Aorta (tissue), 5 donors: Measurements from ENCODE around the gene OR2V2. TPM values are rescaled to one million over a fixed set of nuclear protein-coding genes. Genes with fewer than 3 reads are reported as not detected.
"Not testable (repeated sequence)": the region's sequence is repeated elsewhere in the genome, so short reads cannot be mapped to it uniquely, and the experiment has no call there.

Experiments
- ATAC-seq: fragments of 200-7000 bp; cut with Tn5 transposase; one replicate; pipeline ENCODE4 v1.9.1; 2022; ENCODE audit warnings: moderate library complexity; ENCODE audit not compliant: low FRiP score
- DNase-seq, 2 donors: peaks; one replicate each; pipeline ENCODE4 v3.0.0-alpha.2; 2020
- H3K27ac ChIP-seq, 2 donors: one replicate each; pipeline ENCODE4 v1.5.1; 2013; ENCODE audit warnings: low read length in 2 of 2, mild to moderate bottlenecking in 2 of 2, moderate library complexity in 2 of 2, control low read depth in 1 of 2, inconsistent platforms in 1 of 2, low read depth in 1 of 2
- H3K27me3 ChIP-seq, 2 donors: one replicate each; pipeline ENCODE4 v1.6.1; 2013; ENCODE audit warnings: control low read depth in 1 of 2, low read length in 1 of 2, mild to moderate bottlenecking in 1 of 2, moderate library complexity in 1 of 2; ENCODE audit not compliant: insufficient read depth in 2 of 2, control insufficient read depth in 1 of 2
- H3K36me3 ChIP-seq, 2 donors: one replicate each; pipeline ENCODE4 v1.6.1; 2013; ENCODE audit warnings: control low read depth in 1 of 2, low read length in 1 of 2, mild to moderate bottlenecking in 1 of 2; ENCODE audit not compliant: insufficient read depth in 2 of 2, control insufficient read depth in 1 of 2
- H3K4me1 ChIP-seq, 2 donors: one replicate each; pipeline ENCODE4 v1.6.1; 2013; ENCODE audit warnings: low read length in 2 of 2, control low read depth in 1 of 2, mild to moderate bottlenecking in 1 of 2, moderate library complexity in 1 of 2; ENCODE audit not compliant: insufficient read depth in 2 of 2, control insufficient read depth in 1 of 2
- H3K4me3 ChIP-seq, 2 donors: one replicate each; pipeline ENCODE4 v1.5.1; 2013; ENCODE audit warnings: low read length in 2 of 2, control low read depth in 1 of 2, mild to moderate bottlenecking in 1 of 2
- H3K9me3 ChIP-seq: one replicate; pipeline ENCODE4 v1.6.1; 2013; ENCODE audit warnings: mild to moderate bottlenecking, low read length; ENCODE audit not compliant: control insufficient read depth
- WGBS, 2 donors: extraction: QIAGEN DNeasy Blood & Tissue Kit; methylation state at CpG; one replicate each; pipeline ENCODE4 v1.1.7; 2013; 5-methylcytosine and 5-hydroxymethylcytosine counted together
- intact Hi-C, 2 donors: fragments of 100-400 bp; cut with DNase I; formaldehyde crosslinking; loops; one replicate each; pipeline versions ENCODE4 v1.14.2 to v1.15.0; 2022
- polyA plus RNA-seq, 2 donors: library from polyadenylated mRNA; stranded (reverse); fragments of 200-250 nt; gene quantifications; one replicate each; pipeline ENCODE4 v1.2.3, GENCODE V29; 2013
- total RNA-seq, 2 donors: library from RNA; stranded (reverse); fragmentation: NEBNext Ultra II Directional; extraction: Animal tissue kit (Norgen Biotek cat#: 25700); gene quantifications; one replicate each; pipeline ENCODE4 v1.2.1, GENCODE V29; 2021
- donor health status: healthy with polysubstance abuse.
- donor health status: Bipolar disorder and iron deficiency.
- donor health status: DM: no; HTN: no; CAD: no.
- donor health status: DM: no; HTN: no; CAD: no.
- donor health status: DM: yes; HTN: yes; CAD: no.

The OR2V2 gene
- total and polyA plus RNA-seq, 4 donors, result not detected

DNA sequence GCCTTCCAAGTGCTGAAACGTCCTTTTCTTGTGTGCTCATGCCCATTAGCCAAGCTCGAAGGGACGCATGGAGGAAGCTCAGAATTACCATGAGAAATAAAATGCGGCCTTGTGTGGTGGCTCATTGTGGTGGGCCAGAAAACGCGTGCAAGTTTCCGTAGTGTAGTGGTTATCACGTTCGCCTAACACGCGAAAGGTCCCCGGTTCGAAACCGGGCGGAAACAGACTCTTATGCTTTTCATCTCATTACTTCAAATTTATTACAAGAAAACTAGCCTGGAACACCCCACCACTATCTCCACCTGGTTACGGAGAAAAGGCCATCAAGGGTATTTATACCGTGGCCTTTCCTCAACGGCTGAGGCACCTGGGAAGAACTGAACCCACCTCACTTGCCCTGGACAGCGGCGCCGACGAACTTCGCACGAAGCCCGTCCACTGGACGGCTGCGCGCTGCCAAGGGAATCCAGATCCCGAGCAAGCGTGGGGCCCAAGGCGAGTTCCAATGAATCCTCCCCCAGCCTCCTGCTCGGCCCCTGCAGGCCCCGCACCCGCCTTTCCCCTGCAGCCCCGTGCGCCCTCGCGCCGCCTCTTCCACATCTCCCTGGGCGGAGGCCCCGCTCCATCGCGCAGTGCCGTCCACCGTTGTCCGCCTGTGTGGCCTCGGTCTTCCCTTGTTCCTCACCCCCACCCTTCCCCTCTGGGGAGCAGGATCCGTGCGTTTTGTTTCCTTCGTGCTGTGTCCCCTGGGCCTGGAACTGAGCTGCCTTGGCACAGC, 22.3 kb downstream of the OR2V2 start:
- peak; percentile 33 for ATAC-seq
- H3K27me3 ChIP-seq, H3K36me3 ChIP-seq, H3K4me1 ChIP-seq, H3K27ac ChIP-seq, DNase-seq, H3K4me3 ChIP-seq, intact Hi-C loops, H3K9me3 ChIP-seq: not testable (repeated sequence)
- 6% methylated on average over 36 to 50 of the region's 50 CpGs for WGBS, 2 donors

DNA sequence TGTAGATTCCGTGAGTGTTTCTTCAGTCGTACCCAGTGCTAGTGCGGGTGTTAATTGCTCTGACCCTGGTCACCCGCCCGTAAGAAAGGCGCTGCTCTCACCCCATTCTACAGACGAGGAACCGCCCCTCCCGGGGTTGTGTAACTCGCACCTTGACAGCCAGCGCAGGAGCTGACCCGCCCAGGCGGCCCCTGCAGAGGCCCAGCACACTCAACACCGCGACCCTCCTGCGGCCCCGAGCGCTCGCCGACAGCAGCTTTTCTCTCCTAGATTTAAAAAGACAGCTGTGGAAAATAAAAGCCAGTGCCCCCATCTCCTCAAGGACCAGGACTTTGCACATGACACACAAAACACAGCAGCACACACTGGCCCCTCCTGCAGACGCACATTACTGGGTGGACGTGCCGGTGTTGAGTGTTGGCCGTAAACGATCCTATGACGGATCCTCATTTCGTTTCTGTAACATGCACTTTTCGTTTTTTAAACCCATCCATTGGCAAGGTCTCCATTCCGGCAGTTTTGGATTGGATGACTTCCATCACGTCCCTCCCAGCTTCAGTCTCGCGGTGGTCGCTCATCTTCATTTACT, 22.9 kb downstream of the OR2V2 start:
- H3K27ac ChIP-seq, result no peak overlapping the region
- DNase-seq (no peak), ATAC-seq (peak; percentile 26)
- intact Hi-C loops, result no loop called here
- H3K36me3 ChIP-seq, result no peaks in the 10 kb centered on the region
- H3K4me1 ChIP-seq, result no peaks in the 10 kb centered on the region
- no peak overlapping the region for H3K4me3 ChIP-seq
- H3K27me3 ChIP-seq, result no peaks in the 10 kb centered on the region
- 9% methylated on average over 33 of the region's 33 CpGs for WGBS, 2 donors
- no peaks in the 10 kb centered on the region for H3K9me3 ChIP-seq

GRCh38 chr5:181170996-181171395, 23.6 kb downstream of the OR2V2 start:
- H3K9me3 ChIP-seq, result no peaks in the 10 kb centered on the region
- ATAC-seq (no peak), DNase-seq (no peak)
- no peaks in the 10 kb centered on the region for H3K27me3 ChIP-seq
- no peaks in the 10 kb centered on the region for H3K4me1 ChIP-seq
- H3K27ac ChIP-seq, result no peak overlapping the region
- H3K36me3 ChIP-seq, result no peaks in the 10 kb centered on the region
- WGBS, 2 donors, result 38 to 41% methylated on average over 6 of the region's 6 CpGs
- no peak overlapping the region for H3K4me3 ChIP-seq
- intact Hi-C loops, result no loop called here

- intact Hi-C loops, result no loop called here
- H3K4me1 ChIP-seq, result no peaks in the 10 kb centered on the region
- no peaks in the 10 kb centered on the region for H3K36me3 ChIP-seq
- no peak overlapping the region for H3K4me3 ChIP-seq
- WGBS, 2 donors, result 37 to 49% methylated on average over 3 of the region's 3 CpGs
- DNase-seq (peak in 1 of 2 donors; percentile 12), ATAC-seq (no peak)
- H3K27me3 ChIP-seq, result no peaks in the 10 kb centered on the region
- H3K27ac ChIP-seq, result no peak overlapping the region
- no peaks in the 10 kb centered on the region for H3K9me3 ChIP-seq
Measured at GRCh38 chr5:181171782-181172181, 24.4 kb downstream of the OR2V2 start.

DNA sequence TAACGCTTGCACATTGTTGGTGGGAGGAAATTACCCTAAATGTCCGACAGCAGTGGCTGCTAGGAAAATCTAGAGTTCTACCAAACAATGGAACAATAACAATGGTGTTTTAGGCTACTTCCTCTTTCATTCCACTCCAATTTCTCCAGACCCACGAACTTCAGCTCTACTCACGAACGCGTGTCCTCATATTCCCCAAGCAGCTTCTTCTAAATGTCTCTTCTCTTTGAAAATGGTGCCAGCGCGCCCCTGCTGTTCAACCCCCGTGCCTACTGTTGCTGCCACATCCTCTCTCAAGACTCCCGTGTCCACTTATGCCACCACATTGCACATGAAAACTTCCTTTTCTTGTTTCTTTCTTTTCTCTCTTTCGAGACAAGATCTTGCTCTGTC, 25.6 kb downstream of the OR2V2 start:
- WGBS, 2 donors, result 15 to 22% methylated on average over 11 of the region's 11 CpGs
- intact Hi-C loops, result no loop called here
- no peak overlapping the region for H3K27ac ChIP-seq
- no peaks in the 10 kb centered on the region for H3K36me3 ChIP-seq
- DNase-seq (no peak), ATAC-seq (no peak)
- H3K9me3 ChIP-seq, result no peaks in the 10 kb centered on the region
- H3K4me3 ChIP-seq, result no peak overlapping the region
- H3K27me3 ChIP-seq, result no peaks in the 10 kb centered on the region
- no peaks in the 10 kb centered on the region for H3K4me1 ChIP-seq

- no peaks in the 10 kb centered on the region for H3K27me3 ChIP-seq
- no peak overlapping the region for H3K27ac ChIP-seq
- H3K4me1 ChIP-seq, result no peaks in the 10 kb centered on the region
- DNase-seq, result peak; percentile 27 to 55
- intact Hi-C loops, result no loop called here
- H3K9me3 ChIP-seq, result no peaks in the 10 kb centered on the region
- H3K36me3 ChIP-seq, result no peaks in the 10 kb centered on the region
- no peak overlapping the region for H3K4me3 ChIP-seq
- ATAC-seq, result no peak
- WGBS, 2 donors, result 3 to 4% methylated on average over 50 of the region's 50 CpGs
Measured at GRCh38 chr5:181173420-181174342, 26.3 kb downstream of the OR2V2 start.

GRCh38 chr5:181176254-181176952, 29.0 kb downstream of the OR2V2 start:
- no peaks in the 10 kb centered on the region for H3K9me3 ChIP-seq
- 60 to 61% methylated on average over 3 of the region's 3 CpGs for WGBS, 2 donors
- DNase-seq, result no peak

DNA sequence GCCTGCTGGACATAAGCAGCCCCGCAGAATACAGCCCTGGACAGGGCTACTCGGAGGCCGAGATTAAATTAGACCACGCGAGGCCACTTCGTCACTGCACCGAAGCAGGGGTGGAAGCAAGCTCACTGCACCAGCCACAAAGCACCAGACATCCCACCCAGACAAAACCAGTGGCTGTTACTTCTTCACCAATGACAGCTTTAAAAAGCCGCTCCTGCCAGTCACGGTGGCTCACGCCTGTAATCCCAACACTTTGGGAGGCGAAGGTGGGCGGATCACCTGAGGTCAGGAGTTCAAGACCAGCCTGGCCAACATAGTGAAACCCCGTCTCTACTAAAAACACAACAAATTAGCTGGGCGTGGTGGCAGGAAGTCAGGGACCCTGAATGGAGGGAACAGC, 30.2 kb downstream of the OR2V2 start:
- DNase-seq, result peak in 1 of 2 donors; percentile 64
- H3K4me1 ChIP-seq, H3K27ac ChIP-seq, H3K27me3 ChIP-seq, H3K9me3 ChIP-seq, intact Hi-C loops, H3K4me3 ChIP-seq, H3K36me3 ChIP-seq, ATAC-seq: not testable (repeated sequence)
- WGBS, 2 donors, result 67 to 73% methylated on average over 14 of the region's 14 CpGs

More at GRCh38 chr5:181176254-181176952, 29.0 kb downstream of the OR2V2 start:
- no peaks in the 10 kb centered on the region for H3K4me1 ChIP-seq
- no peak overlapping the region for H3K4me3 ChIP-seq
- H3K36me3 ChIP-seq, result no peaks in the 10 kb centered on the region
- H3K27me3 ChIP-seq, result no peaks in the 10 kb centered on the region
- intact Hi-C loops, result no loop called here
- ATAC-seq, result no peak
- H3K27ac ChIP-seq, result no peak overlapping the region
